Transverse colon (tissue), 4 donors: ENCODE results near the gene TNFSF8. TPM values are rescaled to one million over a fixed set of nuclear protein-coding genes. Genes with fewer than 3 reads are reported as not detected.

Source experiments
- DNase-seq: peaks from one replicate; pipeline ENCODE4 v3.0.0-alpha.2; 2019
- H3K27ac ChIP-seq, 4 donors: fragments of 200-600 bp; sonication (generic); 2 replicates each; pipeline ENCODE4 v1.5.1; 2016 to 2018; ENCODE audit warnings: inconsistent platforms in 4 of 4
- H3K27me3 ChIP-seq: fragments of 200-600 bp; sonication (generic); 2 replicates; pipeline ENCODE4 v1.5.1; 2017; ENCODE audit warnings: inconsistent platforms
- H3K36me3 ChIP-seq, 4 donors: fragments of 200-600 bp; sonication (generic); 2 replicates each; pipeline ENCODE4 v1.5.1; 2017 to 2019; ENCODE audit warnings: inconsistent platforms in 4 of 4
- H3K4me1 ChIP-seq, 4 donors: fragments of 200-600 bp; sonication (generic); 2 replicates each; pipeline ENCODE4 v1.5.1; 2017 to 2020; ENCODE audit warnings: inconsistent platforms in 4 of 4
- H3K4me3 ChIP-seq, 4 donors: fragments of 200-600 bp; sonication (generic); 1 replicate in 1 of 4; 2 replicates in 3 of 4; pipeline versions ENCODE4 v1.5.1 to v1.6.1; 2017 to 2019; ENCODE audit warnings: inconsistent platforms in 4 of 4
- H3K9me3 ChIP-seq, 2 donors: fragments of 200-600 bp; sonication (generic); 2 replicates each; pipeline ENCODE4 v1.5.1; 2017 to 2019; ENCODE audit warnings: inconsistent platforms in 2 of 2
- CTCF ChIP-seq, 5 experiments: fragments of 200-600 bp in 3 of 5; fragments of 450-650 bp in 2 of 5; sonication (generic) in 3 of 5; IDR thresholded peaks; 1 replicate in 2 of 5; 2 replicates in 3 of 5; pipeline ENCODE4 v1.5.1; 2016 to 2017; ENCODE audit warnings: antibody characterized with exemption in 5 of 5, inconsistent platforms in 3 of 5, mild to moderate bottlenecking in 2 of 5, moderate library complexity in 1 of 5
- EP300 ChIP-seq: sonication (generic); formaldehyde crosslinking; IDR thresholded peaks from one replicate; pipeline ENCODE4 v1.6.1; 2017; ENCODE audit warnings: antibody characterized with exemption, low read depth
- POLR2A ChIP-seq: fragments of 450-650 bp; IDR thresholded peaks from one replicate; pipeline ENCODE4 v1.6.1; 2016; ENCODE audit warnings: antibody characterized with exemption, mild to moderate bottlenecking, moderate library complexity
- POLR2AphosphoS5 ChIP-seq, 3 donors: sonication (generic); formaldehyde crosslinking; IDR thresholded peaks; one replicate each; pipeline ENCODE4 v1.6.1; 2016; ENCODE audit warnings: antibody characterized with exemption in 3 of 3
- WGBS, 2 donors: methylation state at CpG; one replicate each; pipeline ENCODE4 v1.1.5; 2018; ENCODE audit warnings: low coverage in 1 of 2; 5-methylcytosine and 5-hydroxymethylcytosine counted together
- in situ Hi-C, 4 donors: fragments of 200-750 bp; cut with MboI; loops; one replicate each; pipeline versions ENCODE4 v1.15.0 to v1.15.1; 2017; ENCODE audit warnings: low sequenced_read_pairs in 3 of 4, low pct_ligation_motif_present in 1 of 4, low pct_unique_long_range_greater_than_20kb in 1 of 4
- intact Hi-C: fragments of 100-400 bp; cut with DNase I; formaldehyde crosslinking; loops from one replicate; pipeline ENCODE4 v1.15.1; 2023; ENCODE audit warnings: low total_unique reads
- total RNA-seq, 4 donors: library from RNA; depleted of rRNA; stranded (reverse); fragments of >200 nt; gene quantifications; one replicate each; pipeline ENCODE4 v1.1.0, GENCODE V29; 2016

TNFSF8 gene
- total RNA-seq, 4 donors from 2014 or later = 1.2 to 5.2 TPM; not detected in 2

GRCh38 chr9:114860187-114860586 lies 70.2 kb downstream of the TNFSF8 start:
- 67 to 75% methylated on average over 2 of the region's 2 CpGs for WGBS, 2 donors
- TF ChIP-seq EP300 (no peak), POLR2AphosphoS5 (IDR thresholded peaks at IDR 0.05) (no peak), POLR2A (no peak), CTCF (IDR thresholded peaks at IDR 0.05) (no peak)
- Histone ChIP-seq H3K27ac (no peak overlapping the region), H3K4me3 (no peak overlapping the region), H3K36me3 (no peaks in the 10 kb centered on the region), H3K4me1 (no peaks in the 10 kb centered on the region), H3K9me3 (no peaks in the 10 kb centered on the region), H3K27me3 (no peaks in the 10 kb centered on the region)
- in situ Hi-C loops = no loop called here
- intact Hi-C loops = no loop called here
- no peak for DNase-seq

GRCh38 chr9:114856942-114857315 lies 73.5 kb downstream of the TNFSF8 start:
- intact Hi-C loops = no loop called here
- TF ChIP-seq POLR2AphosphoS5 (IDR thresholded peaks at IDR 0.05) (no peak), CTCF (IDR thresholded peaks at IDR 0.05) (no peak), EP300 (no peak)
- no peaks in the 10 kb centered on the region for H3K27me3 ChIP-seq
- H3K9me3 ChIP-seq = no peaks in the 10 kb centered on the region
- peak overlapping the region in 2 of 4 donors; percentile 27 to 33 for H3K27ac ChIP-seq
- no peak for DNase-seq
- no peak overlapping the region for H3K4me3 ChIP-seq
- H3K4me1 ChIP-seq = peaks cover 0 to 22% (median 16%) of the 10 kb centered on the region in 4 donors
- WGBS, 2 donors = 75 to 86% methylated on average over 2 of the region's 2 CpGs
- in situ Hi-C loops = no loop called here
- H3K36me3 ChIP-seq = no peaks in the 10 kb centered on the region

DNA sequence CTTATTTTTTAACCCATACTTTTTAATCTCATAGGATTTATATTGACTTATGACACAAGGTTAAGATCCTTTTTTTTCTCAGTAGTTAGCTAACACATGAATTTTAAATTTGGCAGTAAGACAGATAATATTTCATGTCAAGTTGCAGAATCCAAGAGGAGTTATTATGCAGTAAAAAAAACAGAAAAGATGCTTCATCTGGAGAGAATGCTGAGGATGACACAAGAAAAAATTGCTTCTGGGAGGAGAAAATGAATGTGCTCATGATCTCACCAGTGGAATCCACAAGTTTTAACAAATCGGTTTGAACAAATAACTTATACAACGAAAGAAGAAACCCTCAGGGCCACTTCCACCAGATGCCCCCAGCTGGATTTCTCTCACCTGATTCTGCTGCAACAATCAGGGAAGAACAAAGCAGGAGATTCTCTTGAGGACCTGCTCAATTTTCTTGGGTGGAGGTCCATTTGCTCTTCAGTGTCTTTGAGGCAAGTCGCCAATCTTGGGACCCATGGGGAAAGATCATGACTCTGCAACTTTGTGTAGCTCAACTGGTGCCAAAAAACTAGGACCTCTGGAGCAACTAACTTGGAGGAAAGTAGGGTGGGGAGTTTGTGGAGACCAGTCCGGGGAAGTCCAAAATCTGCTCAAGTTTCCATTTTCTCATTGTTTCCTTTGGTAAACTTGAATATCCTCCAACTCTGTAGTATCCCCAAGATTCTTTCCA lies 74.0 kb downstream of the TNFSF8 start:
- Histone ChIP-seq H3K27ac (peak overlapping the region in 2 of 4 donors; percentile 27 to 33), H3K27me3 (no peaks in the 10 kb centered on the region), H3K36me3 (no peaks in the 10 kb centered on the region), H3K4me3 (no peak overlapping the region), H3K9me3 (no peaks in the 10 kb centered on the region), H3K4me1 (peaks cover 0 to 26% (median 19%) of the 10 kb centered on the region in 4 donors)
- 76 to 78% methylated on average over 4 of the region's 4 CpGs for WGBS, 2 donors
- intact Hi-C loops (no loop called here), in situ Hi-C loops (no loop called here)
- TF ChIP-seq EP300 (no peak), POLR2A (no peak), CTCF (IDR thresholded peaks at IDR 0.05) (no peak), POLR2AphosphoS5 (IDR thresholded peaks at IDR 0.05) (no peak)
- no peak for DNase-seq

GRCh38 chr9:114855488-114855887 lies 74.9 kb downstream of the TNFSF8 start:
- TF ChIP-seq CTCF (IDR thresholded peaks at IDR 0.05) = no peak
- TF ChIP-seq POLR2AphosphoS5 (IDR thresholded peaks at IDR 0.05) = no peak
- TF ChIP-seq POLR2A = no peak
- TF ChIP-seq EP300 = no peak
- intact Hi-C loops (no loop called here), in situ Hi-C loops (no loop called here)
- 37 to 59% methylated on average over 2 of the region's 2 CpGs for WGBS, 2 donors
- Histone ChIP-seq H3K27me3 (no peaks in the 10 kb centered on the region), H3K36me3 (no peaks in the 10 kb centered on the region), H3K4me3 (no peak overlapping the region), H3K9me3 (no peaks in the 10 kb centered on the region), H3K4me1 (peaks cover 0 to 26% (median 19%) of the 10 kb centered on the region in 4 donors), H3K27ac (no peak overlapping the region)
- no peak for DNase-seq
